ENCODE results near the gene NPIPB6.
"Not testable (repeated sequence)": the region's sequence is repeated elsewhere in the genome, so short reads cannot be mapped to it uniquely, and the experiment has no call there.

DNA sequence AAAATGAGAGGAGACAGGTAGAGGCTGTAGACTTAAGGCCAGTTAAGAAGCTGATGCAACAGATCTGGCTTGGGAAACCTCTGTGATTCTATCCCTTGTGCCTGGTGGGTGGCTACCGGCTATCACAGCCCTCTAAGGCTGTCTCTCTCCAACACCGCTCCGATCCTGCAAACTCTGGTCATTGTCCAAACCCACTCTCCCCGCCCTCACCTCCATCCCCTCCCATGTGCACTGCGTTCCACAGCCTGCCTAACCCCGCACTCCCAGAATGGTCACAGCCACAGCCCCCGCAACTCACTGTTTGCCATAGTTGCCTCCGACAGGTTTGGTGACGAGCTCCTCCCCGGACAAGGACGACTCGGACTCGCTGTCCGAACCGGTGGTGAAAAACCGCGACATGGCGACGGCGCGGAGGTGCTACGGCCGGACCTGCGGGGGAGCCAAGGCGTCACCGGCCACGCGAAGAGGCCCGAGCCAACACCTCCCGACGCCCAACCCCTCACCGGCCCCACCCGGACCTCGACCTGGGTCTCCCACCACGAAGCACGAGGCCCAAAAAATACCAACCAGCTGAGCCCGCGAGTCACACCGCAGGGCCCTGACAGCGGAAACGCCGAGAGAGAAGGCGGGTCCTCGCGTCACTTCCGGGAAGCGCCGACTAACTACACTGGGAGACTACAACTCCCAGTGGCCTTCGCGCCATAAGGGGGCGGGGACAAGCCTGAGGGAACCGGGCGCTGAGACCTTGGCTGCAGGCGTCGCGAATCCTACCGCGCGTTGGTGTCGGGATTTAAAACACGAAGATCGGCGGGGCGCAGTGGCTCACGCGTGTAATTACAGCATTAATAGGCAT lies 40.1 kb upstream of the NPIPB6 start, which contains the start of gene EIF3CL:
- not testable (repeated sequence) for TF ChIP-seq POLR2A (IDR thresholded peaks at IDR 0.05)
- TF ChIP-seq, protein P1, sequence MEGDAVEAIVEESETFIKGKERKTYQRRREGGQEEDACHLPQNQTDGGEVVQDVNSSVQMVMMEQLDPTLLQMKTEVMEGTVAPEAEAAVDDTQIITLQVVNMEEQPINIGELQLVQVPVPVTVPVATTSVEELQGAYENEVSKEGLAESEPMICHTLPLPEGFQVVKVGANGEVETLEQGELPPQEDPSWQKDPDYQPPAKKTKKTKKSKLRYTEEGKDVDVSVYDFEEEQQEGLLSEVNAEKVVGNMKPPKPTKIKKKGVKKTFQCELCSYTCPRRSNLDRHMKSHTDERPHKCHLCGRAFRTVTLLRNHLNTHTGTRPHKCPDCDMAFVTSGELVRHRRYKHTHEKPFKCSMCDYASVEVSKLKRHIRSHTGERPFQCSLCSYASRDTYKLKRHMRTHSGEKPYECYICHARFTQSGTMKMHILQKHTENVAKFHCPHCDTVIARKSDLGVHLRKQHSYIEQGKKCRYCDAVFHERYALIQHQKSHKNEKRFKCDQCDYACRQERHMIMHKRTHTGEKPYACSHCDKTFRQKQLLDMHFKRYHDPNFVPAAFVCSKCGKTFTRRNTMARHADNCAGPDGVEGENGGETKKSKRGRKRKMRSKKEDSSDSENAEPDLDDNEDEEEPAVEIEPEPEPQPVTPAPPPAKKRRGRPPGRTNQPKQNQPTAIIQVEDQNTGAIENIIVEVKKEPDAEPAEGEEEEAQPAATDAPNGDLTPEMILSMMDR (IDR thresholded peaks at IDR 0.05), result not testable (repeated sequence)
